Activated CD4-positive, alpha-beta memory T cell treated with anti-CD3 and anti-CD28 coated beads, Interleukin-2, amount 10 ng/mL, durations not matched to agents 7 days and 5 days (primary cell): ENCODE measurements around the gene HCFC1R1. TPM values are rescaled to one million over a fixed set of nuclear protein-coding genes. Genes with fewer than 3 reads are reported as not detected.
A peak's percentile ranks its signal among the peaks of the same experiment; 100 is the strongest.

ENCODE experiments used
- CTCF ChIA-PET: fragments of 350-600 bp; sonication (Branson Sonifier 250); formaldehyde crosslinking; loops from one replicate; lab custom pipeline; 2021; ENCODE audit warnings: antibody characterized with exemption, inconsistent platforms; lab: Charles Lee
- POLR2A ChIA-PET: fragments of 350-600 bp; sonication (Branson Sonifier 250); formaldehyde crosslinking; loops from one replicate; lab custom pipeline; 2021; ENCODE audit warnings: antibody characterized with exemption; lab: Charles Lee
- DNase-seq: peaks from one replicate; pipeline ENCODE4 v3.0.0-alpha.2; 2020
- H3K27ac Mint-ChIP-seq: one replicate; pipeline ENCODE4 v1.8.0; 2021; ENCODE audit warnings: mild to moderate bottlenecking, mixed read lengths
- H3K27me3 Mint-ChIP-seq: one replicate; pipeline ENCODE4 v1.8.0; 2021; ENCODE audit warnings: mixed read lengths
- H3K36me3 Mint-ChIP-seq: one replicate; pipeline ENCODE4 v1.8.0; 2021; ENCODE audit warnings: low read depth, mixed read lengths
- H3K4me1 Mint-ChIP-seq: one replicate; pipeline ENCODE4 v1.8.0; 2021; ENCODE audit warnings: mixed read lengths
- H3K4me3 Mint-ChIP-seq: one replicate; pipeline ENCODE4 v1.8.0; 2021; ENCODE audit warnings: mild to moderate bottlenecking, mixed read lengths
- H3K9me3 Mint-ChIP-seq: one replicate; pipeline ENCODE4 v1.8.0; 2021; ENCODE audit warnings: mixed read lengths
- total RNA-seq, 2 experiments: library from RNA; stranded (reverse); gene quantifications; one replicate each; pipeline ENCODE4 v1.2.3, GENCODE V29; 2021

Gene HCFC1R1
- total RNA-seq, 2 experiments from 2014 or later = 37.0 to 43.3 TPM

GRCh38 chr16:3004319-3004718, 19.4 kb downstream of the HCFC1R1 start:
- no peak for DNase-seq
- Mint-ChIP-seq H3K4me3 (no peak overlapping the region), H3K4me1 (peaks cover 38% of the 10 kb centered on the region), H3K36me3 (no peaks in the 10 kb centered on the region), H3K9me3 (no peaks in the 10 kb centered on the region), H3K27ac (no peak overlapping the region), H3K27me3 (peaks cover 16% of the 10 kb centered on the region)
- ChIA-PET POLR2A (interaction anchor here (0.9 to 5.4 kb wide), 7 partner anchors 17 to 71 kb away, joined by 3 to 52 read pairs (median 4); partner anchors contain the start of genes PKMYT1 and TNFRSF12A), CTCF (interaction anchor here (0.6 to 10.3 kb wide), 21 partner anchors 9 to 167 kb away, joined by 3 to 209 read pairs (median 5); partner anchors contain the start of genes CLDN6, FLYWCH2, HCFC1R1 and PKMYT1)

- H3K9me3 Mint-ChIP-seq = no peaks in the 10 kb centered on the region
- peak overlapping the region; percentile 16 for H3K27ac Mint-ChIP-seq
- peaks cover 18% of the 10 kb centered on the region for H3K27me3 Mint-ChIP-seq
- peak; percentile 98 for DNase-seq
- CTCF ChIA-PET = interaction anchor here (0.6 to 10.3 kb wide), 22 partner anchors 8 to 168 kb away, joined by 3 to 209 read pairs (median 4); partner anchors contain the start of genes CLDN6, FLYWCH2, HCFC1R1 and PKMYT1
- peak overlapping the region; percentile 72 for H3K4me3 Mint-ChIP-seq
- POLR2A ChIA-PET = interaction anchor here (0.9 to 5.4 kb wide), 8 partner anchors 18 to 71 kb away, joined by 3 to 52 read pairs (median 4); partner anchors contain the start of genes PKMYT1 and TNFRSF12A
- H3K4me1 Mint-ChIP-seq = peaks cover 33% of the 10 kb centered on the region
- no peaks in the 10 kb centered on the region for H3K36me3 Mint-ChIP-seq
These were observed 20.0 kb downstream of the HCFC1R1 start for GRCh38 chr16:3003582-3004270.

GRCh38 chr16:3001316-3001715, 22.4 kb downstream of the HCFC1R1 start:
- Mint-ChIP-seq H3K4me1 (peaks cover 11% of the 10 kb centered on the region), H3K4me3 (no peak overlapping the region), H3K27me3 (peaks cover 10% of the 10 kb centered on the region), H3K36me3 (no peaks in the 10 kb centered on the region), H3K9me3 (no peaks in the 10 kb centered on the region), H3K27ac (no peak overlapping the region)
- ChIA-PET CTCF (interaction anchor here (4.0 to 10.3 kb wide), 2 partner anchors 20 to 30 kb away, joined by 72 to 209 read pairs; partner anchors contain the start of genes CLDN6, HCFC1R1, THOC6 and TNFRSF12A), POLR2A (interaction anchor here (2.8 kb wide), 1 partner anchor 21 kb away, joined by 12 read pairs; the partner anchor contains the start of gene PKMYT1)
- DNase-seq = no peak

GRCh38 chr16:3000540-3000939, 23.2 kb downstream of the HCFC1R1 start:
- Mint-ChIP-seq H3K27me3 (peaks cover 10% of the 10 kb centered on the region), H3K27ac (no peak overlapping the region), H3K9me3 (no peaks in the 10 kb centered on the region), H3K4me1 (peaks cover 11% of the 10 kb centered on the region), H3K36me3 (no peaks in the 10 kb centered on the region), H3K4me3 (no peak overlapping the region)
- POLR2A ChIA-PET = interaction anchor here (2.8 kb wide), 1 partner anchor 20 kb away, joined by 12 read pairs; the partner anchor contains the start of gene PKMYT1
- CTCF ChIA-PET = interaction anchor here (0.6 to 10.3 kb wide), 3 partner anchors 18 to 31 kb away, joined by 3 to 209 read pairs (median 72); partner anchors contain the start of genes CLDN6, HCFC1R1, THOC6 and TNFRSF12A
- no peak for DNase-seq

GRCh38 chr16:2999929-3000328, 23.8 kb downstream of the HCFC1R1 start:
- peaks cover 9% of the 10 kb centered on the region for H3K4me1 Mint-ChIP-seq
- POLR2A ChIA-PET = interaction anchor here (2.8 kb wide), 1 partner anchor 20 kb away, joined by 12 read pairs; the partner anchor contains the start of gene PKMYT1
- H3K9me3 Mint-ChIP-seq = no peaks in the 10 kb centered on the region
- DNase-seq = no peak
- H3K4me3 Mint-ChIP-seq = no peak overlapping the region
- H3K27me3 Mint-ChIP-seq = peaks cover 9% of the 10 kb centered on the region
- H3K27ac Mint-ChIP-seq = no peak overlapping the region
- CTCF ChIA-PET = interaction anchor here (10.3 kb wide), 1 partner anchor 31 kb away, joined by 209 read pairs; no protein-coding TSS in a partner anchor
- H3K36me3 Mint-ChIP-seq = no peaks in the 10 kb centered on the region

- CTCF ChIA-PET = interaction anchor here (1.3 kb wide), 1 partner anchor 32 kb away, joined by 4 read pairs; no protein-coding TSS in a partner anchor
- POLR2A ChIA-PET = no interaction called here
- Mint-ChIP-seq H3K4me1 (no peaks in the 10 kb centered on the region), H3K4me3 (no peak overlapping the region), H3K36me3 (no peaks in the 10 kb centered on the region), H3K27me3 (peaks cover 7% of the 10 kb centered on the region), H3K27ac (no peak overlapping the region), H3K9me3 (no peaks in the 10 kb centered on the region)
- no peak for DNase-seq
These were observed 27.4 kb downstream of the HCFC1R1 start for GRCh38 chr16:2996298-2996697.

- peaks cover 5% of the 10 kb centered on the region for H3K27me3 Mint-ChIP-seq
- H3K27ac Mint-ChIP-seq = no peak overlapping the region
- no peaks in the 10 kb centered on the region for H3K4me1 Mint-ChIP-seq
- no peak overlapping the region for H3K4me3 Mint-ChIP-seq
- ChIA-PET CTCF (interaction anchor here (1.0 kb wide), 1 partner anchor 11 kb away, joined by 3 read pairs; no protein-coding TSS in a partner anchor), POLR2A (interaction anchor here (0.9 to 1.7 kb wide), 2 partner anchors 12 to 23 kb away, joined by 3 to 4 read pairs; no protein-coding TSS in a partner anchor)
- H3K9me3 Mint-ChIP-seq = no peaks in the 10 kb centered on the region
- no peak for DNase-seq
- H3K36me3 Mint-ChIP-seq = no peaks in the 10 kb centered on the region
These were observed 31.2 kb downstream of the HCFC1R1 start for GRCh38 chr16:2992383-2993081.

GRCh38 chr16:2991566-2992261, 32.0 kb downstream of the HCFC1R1 start:
- no peak overlapping the region for H3K4me3 Mint-ChIP-seq
- no peaks in the 10 kb centered on the region for H3K4me1 Mint-ChIP-seq
- POLR2A ChIA-PET = interaction anchor here (0.9 to 1.7 kb wide), 3 partner anchors 11 to 22 kb away, joined by 3 to 6 read pairs (median 4); partner anchors contain the start of gene PKMYT1
- H3K36me3 Mint-ChIP-seq = no peaks in the 10 kb centered on the region
- peaks cover 5% of the 10 kb centered on the region for H3K27me3 Mint-ChIP-seq
- H3K9me3 Mint-ChIP-seq = no peaks in the 10 kb centered on the region
- CTCF ChIA-PET = interaction anchor here (1.0 to 1.3 kb wide), 2 partner anchors 12 to 40 kb away, joined by 3 read pairs; no protein-coding TSS in a partner anchor
- no peak overlapping the region for H3K27ac Mint-ChIP-seq
- no peak for DNase-seq

GRCh38 chr16:2990891-2991290, 32.9 kb downstream of the HCFC1R1 start:
- ChIA-PET POLR2A (interaction anchor here (1.7 kb wide), 2 partner anchors 10 to 21 kb away, joined by 4 to 6 read pairs; partner anchors contain the start of gene PKMYT1), CTCF (interaction anchor here (1.3 kb wide), 1 partner anchor 41 kb away, joined by 3 read pairs; no protein-coding TSS in a partner anchor)
- Mint-ChIP-seq H3K27ac (no peak overlapping the region), H3K4me3 (no peak overlapping the region), H3K9me3 (no peaks in the 10 kb centered on the region), H3K4me1 (no peaks in the 10 kb centered on the region), H3K36me3 (no peaks in the 10 kb centered on the region), H3K27me3 (peaks cover 7% of the 10 kb centered on the region)
- no peak for DNase-seq

GRCh38 chr16:2988590-2989099, 35.1 kb downstream of the HCFC1R1 start:
- ChIA-PET POLR2A (interaction anchor here (1.1 to 1.9 kb wide), 2 partner anchors 8 to 16 kb away, joined by 4 to 7 read pairs; partner anchors contain the start of gene PKMYT1), CTCF (no interaction called here)
- H3K27ac Mint-ChIP-seq = no peak overlapping the region
- H3K36me3 Mint-ChIP-seq = no peaks in the 10 kb centered on the region
- H3K4me1 Mint-ChIP-seq = peaks cover 6% of the 10 kb centered on the region
- H3K27me3 Mint-ChIP-seq = peaks cover 10% of the 10 kb centered on the region
- no peak for DNase-seq
- H3K4me3 Mint-ChIP-seq = no peak overlapping the region
- no peaks in the 10 kb centered on the region for H3K9me3 Mint-ChIP-seq

GRCh38 chr16:2987833-2988232, 35.9 kb downstream of the HCFC1R1 start:
- no peaks in the 10 kb centered on the region for H3K9me3 Mint-ChIP-seq
- no peak overlapping the region for H3K27ac Mint-ChIP-seq
- DNase-seq = no peak
- H3K4me3 Mint-ChIP-seq = no peak overlapping the region
- H3K36me3 Mint-ChIP-seq = no peaks in the 10 kb centered on the region
- ChIA-PET CTCF (no interaction called here), POLR2A (interaction anchor here (1.1 to 1.9 kb wide), 2 partner anchors 8 to 16 kb away, joined by 4 to 7 read pairs; partner anchors contain the start of gene PKMYT1)
- peaks cover 10% of the 10 kb centered on the region for H3K27me3 Mint-ChIP-seq
- peaks cover 8% of the 10 kb centered on the region for H3K4me1 Mint-ChIP-seq
